GM12878 (cell line): Measurements from ENCODE around the gene CCDC178. TPM values are rescaled to one million over a fixed set of nuclear protein-coding genes. Genes with fewer than 3 reads are reported as not detected.

Experiments used
- ATAC-seq: fragments of 200-7000 bp; cut with Tn5 transposase; 3 replicates; pipeline ENCODE4 v1.9.1; 2020; ENCODE audit warnings: mild to moderate bottlenecking, moderate library complexity
- BruUV-seq: library from RNA; stranded (reverse); fragments of 400-500 nt; replicated peaks from 2 replicates; lab custom pipeline; 2021; lab: Mats Ljungman, UMichigan
- CTCF ChIA-PET: fragments of 300-600 bp; sonication (Branson Sonifier 250); formaldehyde crosslinking; extraction: SDS; loops from one replicate; lab custom pipeline; 2021; ENCODE audit warnings: inconsistent platforms; lab: Yijun Ruan, JAX
- POLR2A ChIA-PET: fragments of 350-600 bp; formaldehyde crosslinking; extraction: SDS; loops from one replicate; lab custom pipeline; 2021; ENCODE audit warnings: inconsistent platforms; lab: Charles Lee
- RAD21 ChIA-PET: fragments of 300-600 bp; sonication (Branson Sonifier 250); formaldehyde crosslinking; loops from one replicate; lab custom pipeline; 2023; ENCODE audit warnings: antibody characterized with exemption; ENCODE audit not compliant: unreplicated experiment; lab: Charles Lee
- SMC1A ChIA-PET: fragments of 300-600 bp; sonication (Branson Sonifier 250); formaldehyde crosslinking; loops from one replicate; lab custom pipeline; 2023; ENCODE audit not compliant: unreplicated experiment, uncharacterized antibody; lab: Charles Lee
- DNase-seq: peaks from one replicate; pipeline ENCODE4 v3.0.0-alpha.2; 2011; ENCODE audit warnings: low read depth, low spot score
- FAIRE-seq: peaks from 3 replicates; lab custom pipeline; 2011; peaks lifted over from hg19 to GRCh38; lab: Jason Lieb, UNC
- H2AFZ ChIP-seq: 2 replicates; pipeline ENCODE4 v1.6.0; 2011; ENCODE audit warnings: low read depth, low read length, control low read depth; ENCODE audit not compliant: control insufficient read depth
- H3K27ac ChIP-seq: 2 replicates; pipeline ENCODE4 v1.5.1; 2011; ENCODE audit warnings: control low read depth; ENCODE audit not compliant: control insufficient read depth, insufficient read depth
- H3K27me3 ChIP-seq, 2 experiments: replicated peaks in 1 of 2; 2 replicates each; pipeline versions ENCODE4 v1.6.0 to v1.6.1; 2011; ENCODE audit warnings: low read length in 1 of 2; ENCODE audit not compliant: control insufficient read depth in 2 of 2, insufficient read depth in 2 of 2
- H3K36me3 ChIP-seq, 2 experiments: 2 replicates each; pipeline ENCODE4 v1.5.1; 2011; ENCODE audit warnings: low read length in 1 of 2; ENCODE audit not compliant: control insufficient read depth in 2 of 2, insufficient read depth in 2 of 2
- H3K4me1 ChIP-seq: 2 replicates; pipeline ENCODE4 v1.6.1; 2011; ENCODE audit warnings: mild to moderate bottlenecking, low read length, moderate library complexity, mixed read lengths; ENCODE audit not compliant: control insufficient read depth, insufficient read depth
- H3K4me2 ChIP-seq: 2 replicates; pipeline ENCODE4 v1.6.0; 2011; ENCODE audit warnings: control low read depth; ENCODE audit not compliant: control insufficient read depth, insufficient read depth
- H3K4me3 ChIP-seq: fragments of 200-600 bp; sonication (generic); 2 replicates; pipeline ENCODE4 v1.5.1; 2016
- H3K79me2 ChIP-seq: 2 replicates; pipeline ENCODE4 v1.6.0; 2011; ENCODE audit warnings: low read length; ENCODE audit not compliant: control insufficient read depth, insufficient read depth
- H3K9ac ChIP-seq: 2 replicates; pipeline ENCODE4 v1.8.0; 2011; ENCODE audit warnings: low read length, control low read depth, mixed read lengths; ENCODE audit not compliant: control insufficient read depth, insufficient read depth
- H3K9me3 ChIP-seq: replicated peaks from 3 replicates; pipeline ENCODE4 v1.5.1; 2011; ENCODE audit warnings: mild to moderate bottlenecking, low read length; ENCODE audit not compliant: control insufficient read depth, insufficient read depth
- H4K20me1 ChIP-seq: 2 replicates; pipeline ENCODE4 v1.6.0; 2011; ENCODE audit not compliant: control insufficient read depth, insufficient read depth
- BCL11A ChIP-seq: IDR thresholded peaks from 2 replicates; pipeline ENCODE4 v1.6.1; 2011; ENCODE audit warnings: low read depth, low read length
- BRCA1 ChIP-seq: IDR thresholded peaks from 2 replicates; pipeline ENCODE4 v1.6.1; 2011; ENCODE audit warnings: low read depth, low read length, improper control_type of control experiment
- GATAD2B ChIP-seq: fragments of 450-650 bp; conservative IDR thresholded peaks from 2 replicates; pipeline ENCODE4 v1.6.1; 2017; ENCODE audit warnings: low read depth, mild to moderate bottlenecking, moderate library complexity
- MTA3 ChIP-seq: IDR thresholded peaks from 2 replicates; pipeline ENCODE4 v1.6.1; 2012; ENCODE audit warnings: low read length, inconsistent platforms, borderline replicate concordance
- NR2C1 ChIP-seq: fragments of 450-650 bp; IDR thresholded peaks from 2 replicates; pipeline ENCODE4 v1.6.1; 2017; ENCODE audit warnings: antibody characterized with exemption, mild to moderate bottlenecking, moderate library complexity
- NR2C2 ChIP-seq: IDR thresholded peaks from 2 replicates; pipeline ENCODE4 v1.6.1; 2011; ENCODE audit warnings: borderline replicate concordance, low read depth; ENCODE audit not compliant: control insufficient read depth, insufficient read length
- STAT1 ChIP-seq: fragments of 450-650 bp; conservative IDR thresholded peaks from 2 replicates; pipeline ENCODE4 v1.6.1; 2014; ENCODE audit warnings: antibody characterized with exemption, mild to moderate bottlenecking
- TCF3 ChIP-seq: IDR thresholded peaks from 2 replicates; pipeline ENCODE4 v1.6.1; 2012; ENCODE audit warnings: low read depth, mild to moderate bottlenecking, low read length, borderline replicate concordance; ENCODE audit not compliant: insufficient read depth
- YBX1 ChIP-seq: fragments of 450-650 bp; IDR thresholded peaks from 2 replicates; pipeline ENCODE4 v1.6.1; 2016; ENCODE audit warnings: antibody characterized with exemption
- WGBS: methylation state at CpG from one replicate; pipeline ENCODE4 v1.1.6; 2016; ENCODE audit warnings: low lambda C conversion rate; ENCODE audit not compliant: insufficient replicate concordance, insufficient coverage; ENCODE audit errors: missing lambda C conversion rate; 5-methylcytosine and 5-hydroxymethylcytosine counted together
- in situ Hi-C: fragments of 300-500 bp; cut with MboI; formaldehyde crosslinking; loops from 9 replicates; pipeline ENCODE4 v1.14.3; 2018; ENCODE audit warnings: mixed read lengths
- intact Hi-C: fragments of 100-400 bp; cut with micrococcal nuclease; formaldehyde crosslinking; loops from one replicate; pipeline ENCODE4 v1.14.2; 2022; ENCODE audit not compliant: unreplicated experiment
- polyA plus RNA-seq, 11 experiments: library from polyadenylated mRNA; depleted of rRNA in 4 of 11; unstranded in 6 of 11; stranded (reverse) in 5 of 11; fragments of >200 nt; fragmentation: Nextera tagmentation in 4 of 11; fragmentation: Illumina TruSeq in 1 of 11; extraction: Ambion mirVana in 4 of 11; extraction: Trizol in 1 of 11; gene quantifications; 1 replicate in 1 of 11; 2 replicates in 10 of 11; pipeline versions ENCODE4 v1.2.1 to v1.2.3, GENCODE V29; 2011 to 2016; ENCODE audit warnings: inconsistent platforms in 2 of 11, missing spikeins in 2 of 11, low read depth in 1 of 11
- total RNA-seq, 4 experiments: library from RNA; depleted of rRNA in 3 of 4; stranded (reverse); fragments of >200 nt in 3 of 4; fragmentation: Illumina TruSeq in 1 of 4; extraction: Trizol in 1 of 4; gene quantifications; 2 replicates each; pipeline versions ENCODE4 v1.2.1 to v1.2.3, GENCODE V29; 2013 to 2021

The CCDC178 gene
- total and polyA plus RNA-seq, 10 of the 15 experiments (the other 5 are each of a cell fraction or from before 2014, with no cell fraction given), result 0.04 TPM; not detected in 9

- no peak for TF ChIP-seq NR2C1
- TF ChIP-seq TCF3, result no peak
- no peak for TF ChIP-seq YBX1
Measured at GRCh38 chr18:33101316-33101715, 339.2 kb downstream of the CCDC178 start.

GRCh38 chr18:33099626-33100025 lies 340.9 kb downstream of the CCDC178 start:
- ATAC-seq (no peak), FAIRE-seq (no peak), DNase-seq (no peak)
- no TSS peak for BruUV-seq
- H3K4me1 ChIP-seq, result no peaks in the 10 kb centered on the region
- H3K79me2 ChIP-seq, result no peaks in the 10 kb centered on the region
- no peaks in the 10 kb centered on the region for H3K36me3 ChIP-seq
- TF ChIP-seq GATAD2B (no peak), YBX1 (no peak), BCL11A (no peak), STAT1 (no peak), MTA3 (no peak), NR2C2 (no peak), BRCA1 (no peak)
- in situ Hi-C loops, result no loop called here
- ChIA-PET CTCF (interaction anchor here (0.5 kb wide), 1 partner anchor 816 kb away, joined by 3 read pairs; no protein-coding TSS in a partner anchor), SMC1A (no interaction called here), RAD21 (no interaction called here), POLR2A (no interaction called here)
- H3K27ac ChIP-seq, result no peak overlapping the region
- H3K4me2 ChIP-seq, result no peak overlapping the region
- intact Hi-C loops, result no loop called here
- H3K9me3 ChIP-seq, result no peaks in the 10 kb centered on the region
- no peaks in the 10 kb centered on the region for H3K27me3 ChIP-seq
- H3K9ac ChIP-seq, result no peak overlapping the region
- no peaks in the 10 kb centered on the region for H4K20me1 ChIP-seq
- H2AFZ ChIP-seq, result no peak overlapping the region
- no peak overlapping the region for H3K4me3 ChIP-seq
- WGBS, result 5% methylated on average over 3 of the region's 3 CpGs

More at GRCh38 chr18:33101316-33101715, 339.2 kb downstream of the CCDC178 start:
- no peaks in the 10 kb centered on the region for H3K79me2 ChIP-seq
- FAIRE-seq, result no peak
- H3K36me3 ChIP-seq, result no peaks in the 10 kb centered on the region
- in situ Hi-C loops (no loop called here), intact Hi-C loops (no loop called here)
- ChIA-PET POLR2A (no interaction called here), RAD21 (no interaction called here), SMC1A (no interaction called here), CTCF (no interaction called here)
- no peak overlapping the region for H2AFZ ChIP-seq
- H3K4me2 ChIP-seq, result no peak overlapping the region
- H3K4me3 ChIP-seq, result no peak overlapping the region
- H4K20me1 ChIP-seq, result no peaks in the 10 kb centered on the region
- H3K9me3 ChIP-seq, result no peaks in the 10 kb centered on the region
- DNase-seq, result no peak
- H3K27me3 ChIP-seq, result no peaks in the 10 kb centered on the region
- no peak overlapping the region for H3K27ac ChIP-seq
- no TSS peak for BruUV-seq
- no peaks in the 10 kb centered on the region for H3K4me1 ChIP-seq
- H3K9ac ChIP-seq, result no peak overlapping the region
- 2% methylated on average over 3 of the region's 3 CpGs for WGBS
- no peak for ATAC-seq
